MM.1S (cell line): ENCODE results near the gene LONRF3.
A peak's percentile ranks its signal among the peaks of the same experiment; 100 is the strongest.
"Not testable (repeated sequence)": the region's sequence is repeated elsewhere in the genome, so short reads cannot be mapped to it uniquely, and the experiment has no call there.

ENCODE experiments used
- DNase-seq: peaks from one replicate; pipeline ENCODE4 v3.0.0-alpha.2; 2015
- H2AFZ ChIP-seq: fragments of 300-600 bp; sonication (generic); 2 replicates; pipeline ENCODE4 v1.6.0; 2016; ENCODE audit warnings: antibody characterized with exemption, low read length
- H3F3A ChIP-seq: fragments of 300-600 bp; sonication (generic); 2 replicates; pipeline ENCODE4 v1.6.1; 2016; ENCODE audit warnings: mild to moderate bottlenecking, antibody characterized with exemption, low read length, moderate library complexity, mixed read lengths; ENCODE audit not compliant: insufficient read depth
- H3K27ac ChIP-seq: fragments of 300-600 bp; sonication (generic); 2 replicates; pipeline ENCODE4 v1.5.1; 2016; ENCODE audit warnings: mild to moderate bottlenecking, low read length
- H3K27me3 ChIP-seq: fragments of 300-600 bp; sonication (generic); replicated peaks from 2 replicates; pipeline ENCODE4 v1.6.0; 2016; ENCODE audit warnings: low read length; ENCODE audit not compliant: insufficient read depth
- H3K36me3 ChIP-seq: fragments of 300-600 bp; sonication (generic); replicated peaks from 2 replicates; pipeline ENCODE4 v1.6.1; 2016; ENCODE audit warnings: mild to moderate bottlenecking, low read length, mixed read lengths; ENCODE audit not compliant: insufficient read depth
- H3K4me1 ChIP-seq: fragments of 300-600 bp; sonication (generic); 2 replicates; pipeline ENCODE4 v1.6.1; 2016; ENCODE audit warnings: low read length, mixed read lengths
- H3K4me2 ChIP-seq: fragments of 300-600 bp; sonication (generic); 2 replicates; pipeline ENCODE4 v1.6.0; 2016; ENCODE audit warnings: low read depth, low read length
- H3K4me3 ChIP-seq: fragments of 300-600 bp; sonication (generic); 2 replicates; pipeline ENCODE4 v1.5.1; 2016; ENCODE audit warnings: low read length, mixed read lengths
- H3K79me2 ChIP-seq: fragments of 300-600 bp; sonication (generic); 2 replicates; pipeline ENCODE4 v1.6.1; 2016; ENCODE audit warnings: mixed run types, low read length, mixed read lengths
- H3K9ac ChIP-seq: fragments of 300-600 bp; sonication (generic); 2 replicates; pipeline ENCODE4 v1.6.1; 2016; ENCODE audit warnings: low read length, mixed read lengths
- H3K9me2 ChIP-seq: fragments of 300-600 bp; sonication (generic); replicated peaks from 2 replicates; pipeline ENCODE4 v1.6.1; 2016; ENCODE audit warnings: mild to moderate bottlenecking, low read length, mixed read lengths; ENCODE audit not compliant: insufficient read depth
- H3K9me3 ChIP-seq: fragments of 300-600 bp; sonication (generic); replicated peaks from 2 replicates; pipeline ENCODE4 v1.6.1; 2016; ENCODE audit warnings: mild to moderate bottlenecking, low read length, mixed read lengths; ENCODE audit not compliant: insufficient read depth
- H4K20me1 ChIP-seq: fragments of 300-600 bp; sonication (generic); 2 replicates; pipeline ENCODE4 v1.6.1; 2016; ENCODE audit warnings: mild to moderate bottlenecking, low read length, moderate library complexity, mixed read lengths; ENCODE audit not compliant: insufficient read depth
- CTCF ChIP-seq: fragments of 300-600 bp; sonication (generic); IDR thresholded peaks from 2 replicates; pipeline ENCODE4 v1.5.1; 2016; ENCODE audit warnings: antibody characterized with exemption, low read length, mixed read lengths
- EZH2 ChIP-seq: fragments of 300-600 bp; sonication (generic); optimal IDR thresholded peaks from 2 replicates; pipeline ENCODE3; 2017; ENCODE audit warnings: low read depth, mild to moderate bottlenecking, antibody characterized with exemption, low read length, mixed read lengths
- EZH2phosphoT487 ChIP-seq: fragments of 300-600 bp; sonication (generic); IDR thresholded peaks from 2 replicates; pipeline ENCODE4 v1.6.1; 2018; ENCODE audit warnings: antibody characterized with exemption, low read length

Gene LONRF3

GRCh38 chrX:118990512-118991227 lies 16.3 kb downstream of the LONRF3 start:
- H4K20me1 ChIP-seq, result no peaks in the 10 kb centered on the region
- H2AFZ ChIP-seq, result no peak overlapping the region
- DNase-seq, result no peak
- no peak overlapping the region for H3K4me3 ChIP-seq
- no peak overlapping the region for H3K9ac ChIP-seq
- no peak overlapping the region for H3K4me2 ChIP-seq
- H3F3A ChIP-seq, result no peaks in the 10 kb centered on the region
- no peaks in the 10 kb centered on the region for H3K27me3 ChIP-seq
- H3K36me3 ChIP-seq, result no peaks in the 10 kb centered on the region
- TF ChIP-seq EZH2phosphoT487, result no peak
- no peak for TF ChIP-seq EZH2
- TF ChIP-seq CTCF, result no peak
- no peak overlapping the region for H3K27ac ChIP-seq
- H3K79me2 ChIP-seq, result no peaks in the 10 kb centered on the region
- no peaks in the 10 kb centered on the region for H3K9me3 ChIP-seq
- no peaks in the 10 kb centered on the region for H3K9me2 ChIP-seq
- no peaks in the 10 kb centered on the region for H3K4me1 ChIP-seq

- H3K79me2 ChIP-seq, H3K27ac ChIP-seq, DNase-seq, H3K9me2 ChIP-seq, H3K27me3 ChIP-seq, H3F3A ChIP-seq, H3K4me3 ChIP-seq, H3K9me3 ChIP-seq, H4K20me1 ChIP-seq, H2AFZ ChIP-seq, H3K9ac ChIP-seq, H3K36me3 ChIP-seq, H3K4me2 ChIP-seq, H3K4me1 ChIP-seq: not testable (repeated sequence)
Measured at GRCh38 chrX:118992441-118993121, 18.2 kb downstream of the LONRF3 start.

GRCh38 chrX:119003462-119003861 lies 29.0 kb downstream of the LONRF3 start:
- no peaks in the 10 kb centered on the region for H4K20me1 ChIP-seq
- no peak for TF ChIP-seq EZH2

GRCh38 chrX:119004920-119005524 lies 30.6 kb downstream of the LONRF3 start:
- H3K9ac ChIP-seq, result no peak overlapping the region
- no peaks in the 10 kb centered on the region for H4K20me1 ChIP-seq
- no peaks in the 10 kb centered on the region for H3K36me3 ChIP-seq
- peak overlapping the region; percentile 33; the same call in 1 of the 2 replicates for H2AFZ ChIP-seq
- no peaks in the 10 kb centered on the region for H3K79me2 ChIP-seq
- TF ChIP-seq CTCF, result peak; percentile 93
- no peak for TF ChIP-seq EZH2phosphoT487
- no peak for TF ChIP-seq EZH2
- H3K4me2 ChIP-seq, result no peak overlapping the region
- no peak overlapping the region for H3K27ac ChIP-seq
- no peaks in the 10 kb centered on the region for H3K9me3 ChIP-seq
- peak; percentile 61 for DNase-seq
- H3K27me3 ChIP-seq, result no peaks in the 10 kb centered on the region
- H3F3A ChIP-seq, result no peaks in the 10 kb centered on the region
- H3K9me2 ChIP-seq, result no peaks in the 10 kb centered on the region
- no peak overlapping the region for H3K4me3 ChIP-seq
- no peaks in the 10 kb centered on the region for H3K4me1 ChIP-seq

More at GRCh38 chrX:119003462-119003861, 29.0 kb downstream of the LONRF3 start:
- Histone ChIP-seq H3K79me2 (no peaks in the 10 kb centered on the region), H3K4me1 (no peaks in the 10 kb centered on the region), H3K36me3 (no peaks in the 10 kb centered on the region), H3K4me3 (no peak overlapping the region), H3K4me2 (no peak overlapping the region), H3K9me2 (no peaks in the 10 kb centered on the region), H3K27me3 (no peaks in the 10 kb centered on the region), H3F3A (no peaks in the 10 kb centered on the region), H3K9ac (no peak overlapping the region), H2AFZ (no peak overlapping the region), H3K9me3 (no peaks in the 10 kb centered on the region), H3K27ac (no peak overlapping the region)
- no peak for DNase-seq
